ENCODE results near the gene TMIGD1. TPM values are rescaled to one million over a fixed set of nuclear protein-coding genes. Genes with fewer than 3 reads are reported as not detected.

Gene TMIGD1
- total and polyA plus RNA-seq, 2 of the 13 experiments (the other 11 are each of a cell fraction or from before 2014, with no cell fraction given) = not detected

- TF ChIP-seq, protein P1, sequence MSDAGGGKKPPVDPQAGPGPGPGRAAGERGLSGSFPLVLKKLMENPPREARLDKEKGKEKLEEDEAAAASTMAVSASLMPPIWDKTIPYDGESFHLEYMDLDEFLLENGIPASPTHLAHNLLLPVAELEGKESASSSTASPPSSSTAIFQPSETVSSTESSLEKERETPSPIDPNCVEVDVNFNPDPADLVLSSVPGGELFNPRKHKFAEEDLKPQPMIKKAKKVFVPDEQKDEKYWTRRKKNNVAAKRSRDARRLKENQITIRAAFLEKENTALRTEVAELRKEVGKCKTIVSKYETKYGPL (CRISPR knock-in tag; IDR thresholded peaks at IDR 0.05) = peak; percentile 74; the same call in 1 of the 2 replicates
- TF ChIP-seq MTF2 (CRISPR knock-in tag; IDR thresholded peaks at IDR 0.05; ENCODE audit: borderline replicate concordance) (no peak), ZNF160 (CRISPR knock-in tag; IDR thresholded peaks at IDR 0.05) (0 out of 2 replicates have a peak, but pooled peaks have one; percentile 27), PHF8 (CRISPR knock-in tag; IDR thresholded peaks at IDR 0.05) (no peak; the same call in 1 of the 2 replicates), RAD21 (CRISPR knock-in tag; IDR thresholded peaks at IDR 0.05) (no peak; the same call in 1 of the 2 replicates), CREM (IDR thresholded peaks at IDR 0.05) (peak; percentile 69), CREM (CRISPR knock-in tag; IDR thresholded peaks at IDR 0.05) (no peak), HOXA9 (CRISPR knock-in tag; IDR thresholded peaks at IDR 0.05; ENCODE audit: borderline replicate concordance) (no peak), TBX2 (CRISPR knock-in tag; IDR thresholded peaks at IDR 0.05; ENCODE audit: borderline replicate concordance) (peak; percentile 97), ZZZ3 (CRISPR knock-in tag; IDR thresholded peaks at IDR 0.05; ENCODE audit: borderline replicate concordance) (no peak; the same call in 1 of the 2 replicates), POLR2AphosphoS5 (IDR thresholded peaks at IDR 0.05; ENCODE audit: low read depth, low read length) (peak; percentile 49), ZNF30 (CRISPR knock-in tag; IDR thresholded peaks at IDR 0.05) (no peak), FOXA3 (CRISPR knock-in tag; IDR thresholded peaks at IDR 0.05) (peak; percentile 92), FOXO4 (CRISPR knock-in tag; conservative IDR thresholded peaks at IDR 0.05) (no peak), EHMT2 (IDR thresholded peaks at IDR 0.05; ENCODE audit: borderline replicate concordance, low read depth, low read length) (no peak), KLF15 (CRISPR knock-in tag; IDR thresholded peaks at IDR 0.05; ENCODE audit: borderline replicate concordance) (no peak), KDM4B (CRISPR knock-in tag; IDR thresholded peaks at IDR 0.05) (0 out of 2 replicates have a peak, but pooled peaks have one; percentile 62), ZNF552 (CRISPR knock-in tag; IDR thresholded peaks at IDR 0.05; ENCODE audit: borderline replicate concordance) (no peak), ZNF225 (CRISPR knock-in tag; IDR thresholded peaks at IDR 0.05) (no peak), AGO2 (optimal IDR thresholded peaks at IDR 0.05; ENCODE audit: low read depth, low read length) (no peak), ARID2 (CRISPR knock-in tag; IDR thresholded peaks at IDR 0.05; ENCODE audit: borderline replicate concordance) (peak; percentile 93), ATF3 (CRISPR knock-in tag; IDR thresholded peaks at IDR 0.05) (peak; percentile 65), NFE2L1 (CRISPR knock-in tag; IDR thresholded peaks at IDR 0.05; ENCODE audit: borderline replicate concordance) (no peak), ZNF382 (CRISPR knock-in tag; IDR thresholded peaks at IDR 0.05; ENCODE audit: borderline replicate concordance) (no peak), RBAK (CRISPR knock-in tag; IDR thresholded peaks at IDR 0.05) (peak; percentile 82), ZNF652 (CRISPR knock-in tag; IDR thresholded peaks at IDR 0.05; ENCODE audit: borderline replicate concordance, low read depth) (peak; percentile 52; the same call in 1 of the 2 replicates), PREB (CRISPR knock-in tag; IDR thresholded peaks at IDR 0.05) (no peak)
Observed at GRCh38 chr17:30344283-30345088, 10.6 kb upstream of the TMIGD1 start (continued).
